Neuronal stem cell (in vitro differentiated cells): ENCODE results near the gene TBRG4.

ENCODE experiments used
- DNase-seq: peaks from one replicate; pipeline ENCODE4 v3.0.0-alpha.2; 2013; ENCODE audit warnings: low spot score
- H2AFZ ChIP-seq: one replicate; pipeline ENCODE4 v1.6.1; 2013; ENCODE audit warnings: mild to moderate bottlenecking, low read length, inconsistent platforms
- H2AK5ac ChIP-seq: 2 replicates; pipeline ENCODE4 v1.6.1; 2013; ENCODE audit warnings: low read depth, mild to moderate bottlenecking, inconsistent platforms, low read length, moderate library complexity, mixed read lengths
- H2BK120ac ChIP-seq: 2 replicates; pipeline ENCODE4 v1.6.1; 2013; ENCODE audit warnings: low read depth, mild to moderate bottlenecking, inconsistent platforms, low read length, moderate library complexity, mixed read lengths
- H2BK12ac ChIP-seq: one replicate; pipeline ENCODE4 v1.6.1; 2013; ENCODE audit warnings: low read length, inconsistent platforms
- H2BK15ac ChIP-seq: 2 replicates; pipeline ENCODE4 v1.6.1; 2013; ENCODE audit warnings: mild to moderate bottlenecking, low read length, inconsistent platforms, mixed read lengths
- H2BK5ac ChIP-seq: one replicate; pipeline ENCODE4 v1.6.1; 2013; ENCODE audit warnings: inconsistent platforms, mild to moderate bottlenecking, low read length, moderate library complexity
- H3K14ac ChIP-seq: one replicate; pipeline ENCODE4 v1.6.1; 2013; ENCODE audit warnings: low read length, inconsistent platforms
- H3K18ac ChIP-seq: 2 replicates; pipeline ENCODE4 v1.6.1; 2013; ENCODE audit warnings: low read length, inconsistent platforms
- H3K23ac ChIP-seq: 2 replicates; pipeline ENCODE4 v1.6.1; 2013; ENCODE audit warnings: low read depth, mild to moderate bottlenecking, mixed read lengths, low read length, inconsistent platforms; ENCODE audit not compliant: poor library complexity
- H3K27ac ChIP-seq: replicated peaks from 3 replicates; pipeline ENCODE4 v1.5.1; 2013; ENCODE audit warnings: low read length, inconsistent platforms
- H3K27me3 ChIP-seq, 3 experiments: 2 replicates each; pipeline ENCODE4 v1.6.1; 2013; ENCODE audit warnings: low read length in 3 of 3, mild to moderate bottlenecking in 2 of 3, inconsistent platforms in 1 of 3, low read depth in 1 of 3, mixed read lengths in 1 of 3, moderate library complexity in 1 of 3; ENCODE audit not compliant: control insufficient read depth in 3 of 3, insufficient read depth in 3 of 3
- H3K36me3 ChIP-seq, 2 donors: replicated peaks in 1 of 2; 2 replicates each; pipeline ENCODE4 v1.6.1; 2013; ENCODE audit warnings: low read length in 2 of 2; ENCODE audit not compliant: control insufficient read depth in 2 of 2, insufficient read depth in 2 of 2
- H3K4ac ChIP-seq: 2 replicates; pipeline ENCODE4 v1.6.1; 2013; ENCODE audit warnings: inconsistent platforms, mild to moderate bottlenecking, low read length, moderate library complexity
- H3K4me1 ChIP-seq, 2 donors: 1 replicate in 1 of 2; 2 replicates in 1 of 2; pipeline ENCODE4 v1.6.1; 2013; ENCODE audit warnings: low read length in 2 of 2, low read depth in 1 of 2; ENCODE audit not compliant: control insufficient read depth in 2 of 2, insufficient read depth in 1 of 2
- H3K4me2 ChIP-seq: one replicate; pipeline ENCODE4 v1.6.1; 2013; ENCODE audit warnings: mild to moderate bottlenecking, low read length, inconsistent platforms; ENCODE audit not compliant: insufficient read depth, poor library complexity, severe bottlenecking
- H3K4me3 ChIP-seq, 2 donors: 2 replicates each; pipeline ENCODE4 v1.5.1; 2013; ENCODE audit warnings: low read length in 2 of 2, mild to moderate bottlenecking in 2 of 2, inconsistent platforms in 1 of 2, moderate library complexity in 1 of 2
- H3K79me1 ChIP-seq: one replicate; pipeline ENCODE4 v1.6.1; 2013; ENCODE audit warnings: low read depth, mild to moderate bottlenecking, inconsistent platforms, low read length, moderate library complexity
- H3K9ac ChIP-seq: one replicate; pipeline ENCODE4 v1.6.1; 2013; ENCODE audit warnings: mild to moderate bottlenecking, low read depth, low read length, inconsistent platforms; ENCODE audit not compliant: poor library complexity
- H3K9me3 ChIP-seq, 2 donors: replicated peaks in 1 of 2; 2 replicates each; pipeline versions ENCODE3 to v1.6.1; 2013; ENCODE audit warnings: low read length in 2 of 2, mild to moderate bottlenecking in 2 of 2, inconsistent platforms in 1 of 2, low read depth in 1 of 2, mixed read lengths in 1 of 2, moderate library complexity in 1 of 2; ENCODE audit not compliant: control insufficient read depth in 2 of 2, insufficient read depth in 1 of 2
- H4K8ac ChIP-seq: one replicate; pipeline ENCODE4 v1.6.1; 2013; ENCODE audit warnings: low read depth, mild to moderate bottlenecking, inconsistent platforms, low read length, moderate library complexity
- H4K91ac ChIP-seq: one replicate; pipeline ENCODE4 v1.6.1; 2013; ENCODE audit warnings: low read length, low read depth, mild to moderate bottlenecking, inconsistent platforms; ENCODE audit not compliant: poor library complexity
- WGBS, 2 donors: extraction: QIAGEN DNeasy Blood & Tissue Kit; methylation state at CpG; one replicate each; pipeline ENCODE4 v1.1.7; 2013; ENCODE audit warnings: missing lambda C conversion rate in 2 of 2, mixed read lengths in 1 of 2; ENCODE audit not compliant: insufficient read length in 2 of 2, insufficient replicate concordance in 1 of 2; ENCODE audit errors: extremely low coverage in 2 of 2; 5-methylcytosine and 5-hydroxymethylcytosine counted together

The TBRG4 gene

GRCh38 chr7:45126201-45126600 lies 14.7 kb upstream of the TBRG4 start:
- no peak overlapping the region for H3K4ac ChIP-seq
- H2BK120ac ChIP-seq = no peak overlapping the region
- WGBS, 2 donors = no CpG with 5 or more reads among the region's 6 CpGs
- H3K4me1 ChIP-seq = peaks cover 5 to 9% of the 10 kb centered on the region in 2 donors
- no peak overlapping the region for H3K14ac ChIP-seq
- peaks cover 0 to 16% (median 2%) of the 10 kb centered on the region in 3 experiments for H3K27me3 ChIP-seq
- no peak overlapping the region for H2BK12ac ChIP-seq
- peaks cover 2% of the 10 kb centered on the region for H3K79me1 ChIP-seq
- H3K23ac ChIP-seq = no peak overlapping the region
- H2BK5ac ChIP-seq = no peak overlapping the region
- H2BK15ac ChIP-seq = no peak overlapping the region
- no peak overlapping the region for H3K9ac ChIP-seq
- H2AFZ ChIP-seq = peak overlapping the region; percentile 73
- no peak for DNase-seq
- H3K36me3 ChIP-seq = no peaks in the 10 kb centered on the region
- H3K27ac ChIP-seq = no peak overlapping the region
- no peak overlapping the region for H3K4me2 ChIP-seq
- H3K4me3 ChIP-seq = no peak overlapping the region
- H4K91ac ChIP-seq = no peak overlapping the region
- no peak overlapping the region for H2AK5ac ChIP-seq
- no peak overlapping the region for H3K18ac ChIP-seq
- no peaks in the 10 kb centered on the region for H3K9me3 ChIP-seq
- no peak overlapping the region for H4K8ac ChIP-seq

GRCh38 chr7:45125193-45125904 lies 13.9 kb upstream of the TBRG4 start:
- Histone ChIP-seq H3K18ac (peak overlapping the region; percentile 48), H3K23ac (peak overlapping the region; percentile 55), H2AK5ac (peak overlapping the region; percentile 92), H3K9ac (no peak overlapping the region), H2AFZ (peak overlapping the region; percentile 73), H3K4ac (no peak overlapping the region), H3K79me1 (peaks cover 2% of the 10 kb centered on the region), H3K27ac (no peak overlapping the region), H4K8ac (no peak overlapping the region), H3K4me1 (peaks cover 5 to 9% of the 10 kb centered on the region in 2 donors), H3K9me3 (no peaks in the 10 kb centered on the region), H2BK5ac (peak overlapping the region; percentile 66), H4K91ac (no peak overlapping the region), H3K14ac (no peak overlapping the region), H3K36me3 (no peaks in the 10 kb centered on the region), H2BK12ac (peak overlapping the region; percentile 82), H3K4me3 (no peak overlapping the region), H3K27me3 (peaks cover 0 to 16% (median 2%) of the 10 kb centered on the region in 3 experiments), H2BK120ac (peak overlapping the region; percentile 81), H2BK15ac (peak overlapping the region; percentile 88), H3K4me2 (no peak overlapping the region)
- no CpG with 5 or more reads among the region's 11 CpGs for WGBS, 2 donors
- no peak for DNase-seq

- Histone ChIP-seq H3K4ac (no peak overlapping the region), H2BK120ac (no peak overlapping the region), H4K8ac (peak overlapping the region; percentile 48), H2AFZ (peak overlapping the region; percentile 55), H2BK12ac (peak overlapping the region; percentile 73), H3K27ac (no peak overlapping the region), H3K79me1 (peaks cover under 1% of the 10 kb centered on the region), H3K23ac (peak overlapping the region; percentile 61), H2AK5ac (peak overlapping the region; percentile 88), H4K91ac (no peak overlapping the region), H3K9me3 (no peaks in the 10 kb centered on the region), H3K18ac (peak overlapping the region; percentile 85), H3K4me2 (no peak overlapping the region), H2BK5ac (peak overlapping the region; percentile 39), H3K4me3 (no peak overlapping the region), H3K4me1 (peaks cover 5 to 9% of the 10 kb centered on the region in 2 donors), H2BK15ac (peak overlapping the region; percentile 81), H3K9ac (no peak overlapping the region), H3K36me3 (no peaks in the 10 kb centered on the region), H3K14ac (no peak overlapping the region), H3K27me3 (peaks cover 0 to 4% (median 2%) of the 10 kb centered on the region in 3 experiments)
- DNase-seq = no peak
- WGBS, 2 donors = no CpG with 5 or more reads among the region's 12 CpGs
Observed at GRCh38 chr7:45123913-45124710, 12.6 kb upstream of the TBRG4 start.
